Activated T-cell treated with anti-CD3 and anti-CD28 coated beads for 4 hours (primary cell): ENCODE data around the gene ORM2.
"Not testable (repeated sequence)": the region's sequence is repeated elsewhere in the genome, so short reads cannot be mapped to it uniquely, and the experiment has no call there.

Experiments
- DNase-seq: peaks from one replicate; pipeline ENCODE4 v3.0.0-alpha.2; 2020

Gene ORM2

DNA sequence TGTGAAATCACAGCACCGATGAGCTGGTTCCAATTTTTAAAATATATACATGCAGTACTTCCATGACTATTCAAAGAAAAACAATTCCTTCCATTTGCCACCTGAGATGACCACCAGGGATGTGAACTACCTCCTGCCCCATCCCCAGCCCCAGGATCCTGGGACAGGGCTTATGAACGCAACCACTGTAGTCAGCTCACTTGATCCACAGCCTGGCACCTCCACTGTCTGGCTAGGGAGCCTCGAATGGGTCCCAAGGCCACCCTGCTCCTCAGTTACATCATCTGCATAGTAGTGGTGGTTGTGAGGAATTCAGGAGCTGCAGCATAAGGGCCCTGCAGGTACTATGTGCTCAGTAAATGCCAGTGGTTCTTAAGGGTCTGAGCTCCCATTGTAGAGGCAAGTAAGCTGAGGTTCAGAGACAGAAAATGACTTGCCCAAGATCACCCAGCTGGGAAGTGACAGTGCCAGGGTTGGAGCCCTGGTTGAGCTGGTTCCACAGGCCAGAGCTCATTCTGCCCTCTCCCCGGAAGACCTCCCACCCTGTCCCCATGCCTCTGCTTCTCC is 2.9 kb downstream of the ORM2 start:
- DNase-seq, result not testable (repeated sequence)

DNA sequence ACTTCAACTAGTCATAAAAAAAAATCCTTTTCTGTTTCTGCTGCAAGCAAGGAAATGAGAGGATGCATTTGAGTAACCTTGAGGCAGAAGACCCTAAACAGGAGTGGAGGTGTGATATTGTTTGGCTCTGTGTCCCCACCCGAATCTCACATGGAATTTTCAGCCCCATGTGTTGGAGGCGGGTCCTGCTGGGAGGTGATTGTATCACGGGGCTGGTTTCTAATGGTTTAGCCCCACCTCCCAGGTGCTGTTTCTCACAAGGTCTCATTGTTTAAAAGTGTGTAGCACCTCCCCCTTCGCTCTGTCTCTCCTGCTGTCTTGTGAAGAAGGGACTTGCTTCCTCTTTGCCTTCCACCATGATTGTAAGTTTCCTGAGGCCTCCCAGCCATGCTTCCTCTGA is 4.0 kb downstream of the ORM2 start:
- DNase-seq, result not testable (repeated sequence)

DNA sequence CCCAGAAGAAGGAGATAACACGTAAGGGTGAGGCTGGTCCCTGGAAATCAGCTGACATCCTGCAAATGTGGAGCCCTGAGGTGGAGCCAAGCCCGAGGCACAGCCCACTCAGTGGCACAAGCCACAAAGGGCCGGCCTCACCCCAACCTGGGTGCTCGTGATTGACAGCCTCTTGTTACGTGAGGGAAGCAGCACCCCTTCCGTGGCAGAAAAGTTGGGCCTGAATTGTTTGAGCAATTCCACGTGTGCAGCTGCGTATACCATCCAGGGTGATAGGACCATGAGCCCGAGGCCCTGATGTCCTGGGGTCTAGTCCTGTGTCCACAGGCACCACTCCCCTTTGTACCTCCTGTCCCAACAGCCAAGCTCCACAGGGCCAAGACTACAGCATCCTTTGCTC is 4.8 kb downstream of the ORM2 start:
- no peak for DNase-seq

DNA sequence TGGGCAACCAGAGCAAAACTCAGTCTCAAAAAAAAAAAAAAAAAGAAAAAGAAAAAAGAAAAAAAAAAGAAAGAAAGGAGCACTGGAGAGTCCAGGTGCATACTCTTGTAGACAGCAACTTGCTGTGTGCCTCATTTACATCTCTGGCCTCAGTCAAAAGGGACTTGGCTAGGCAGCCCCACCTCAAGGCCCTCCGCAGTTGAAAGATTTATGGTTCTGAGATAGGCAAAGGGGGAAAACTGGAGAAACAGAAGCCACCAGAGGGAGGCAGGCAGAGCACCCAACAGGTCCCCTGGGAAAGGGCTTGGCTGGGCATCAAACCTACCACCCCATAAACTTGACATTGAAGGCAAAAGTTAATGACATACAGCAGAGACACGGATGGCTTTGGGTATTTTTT is 6.1 kb downstream of the ORM2 start:
- no peak for DNase-seq

DNA sequence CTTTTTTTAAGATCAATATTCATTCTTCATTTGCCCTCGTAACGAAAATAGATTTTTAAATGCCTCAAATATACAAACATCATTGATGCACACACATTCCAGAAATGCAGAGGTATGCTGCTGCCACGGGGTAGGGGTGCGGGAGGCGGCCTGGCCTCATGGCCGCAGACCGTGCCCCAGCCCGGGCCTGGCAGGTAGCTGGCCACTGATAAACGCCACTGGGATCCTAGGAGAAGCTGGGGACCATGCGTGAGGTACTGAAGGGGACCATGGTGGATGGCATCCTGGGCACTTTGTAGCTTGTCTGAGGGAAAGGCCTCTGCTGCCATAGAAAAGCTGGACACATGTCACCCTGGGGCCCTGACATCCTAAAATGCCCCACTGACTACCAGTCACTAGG is 6.5 kb downstream of the ORM2 start:
- no peak for DNase-seq

DNA sequence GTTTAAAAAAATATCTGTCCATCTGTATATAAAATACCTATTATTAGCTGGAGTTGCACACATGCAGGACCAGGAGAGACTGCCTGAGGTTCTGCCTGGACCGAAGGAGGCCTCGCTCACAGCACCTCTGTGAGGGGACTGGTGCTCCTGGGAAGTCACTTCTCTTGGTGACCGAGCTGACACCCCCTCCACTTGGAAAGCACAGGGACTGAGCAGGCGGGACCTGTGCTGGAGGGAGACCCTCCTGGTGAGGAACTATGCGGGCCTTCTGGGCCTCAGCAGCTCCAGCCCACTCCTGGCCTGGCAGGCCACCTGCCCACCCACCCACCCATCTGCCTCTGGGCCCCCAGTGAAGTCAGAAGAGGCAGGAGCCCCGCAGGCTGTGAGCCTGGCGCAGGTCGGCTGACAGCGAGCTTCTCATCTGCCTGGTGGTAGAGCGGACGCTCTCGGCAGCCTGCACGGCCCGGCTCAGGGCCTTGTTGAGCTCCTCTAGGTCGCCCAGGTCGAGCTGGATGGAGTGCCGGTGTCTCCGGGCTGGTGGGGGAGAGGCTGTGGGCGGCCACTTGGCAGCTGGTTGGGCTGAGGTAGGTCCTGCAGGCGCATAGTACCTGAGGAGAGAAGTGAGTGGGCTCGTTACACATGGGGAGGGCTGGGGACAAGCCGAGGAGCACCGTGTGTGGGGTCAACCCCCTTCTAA is 7.2 kb downstream of the ORM2 start:
- DNase-seq, result no peak

DNA sequence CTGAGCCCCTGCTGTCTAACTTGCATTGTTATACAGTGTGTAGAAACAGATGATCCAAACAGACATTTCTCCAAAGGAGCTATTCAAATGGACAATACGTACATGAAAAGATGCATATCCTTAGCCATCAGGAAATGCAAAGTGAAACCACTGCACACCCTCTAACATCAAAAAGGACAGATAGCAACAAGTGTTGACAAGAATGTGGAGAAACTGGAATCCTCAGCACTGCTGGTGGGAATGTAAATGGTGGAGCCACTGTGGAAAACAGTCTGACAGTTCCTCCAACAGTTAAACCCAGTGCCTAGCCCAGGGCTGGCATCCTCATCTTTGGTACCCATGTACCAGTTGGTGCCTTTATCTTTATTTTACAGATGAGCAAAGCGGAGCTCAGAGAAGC is 8.5 kb downstream of the ORM2 start:
- no peak for DNase-seq

DNA sequence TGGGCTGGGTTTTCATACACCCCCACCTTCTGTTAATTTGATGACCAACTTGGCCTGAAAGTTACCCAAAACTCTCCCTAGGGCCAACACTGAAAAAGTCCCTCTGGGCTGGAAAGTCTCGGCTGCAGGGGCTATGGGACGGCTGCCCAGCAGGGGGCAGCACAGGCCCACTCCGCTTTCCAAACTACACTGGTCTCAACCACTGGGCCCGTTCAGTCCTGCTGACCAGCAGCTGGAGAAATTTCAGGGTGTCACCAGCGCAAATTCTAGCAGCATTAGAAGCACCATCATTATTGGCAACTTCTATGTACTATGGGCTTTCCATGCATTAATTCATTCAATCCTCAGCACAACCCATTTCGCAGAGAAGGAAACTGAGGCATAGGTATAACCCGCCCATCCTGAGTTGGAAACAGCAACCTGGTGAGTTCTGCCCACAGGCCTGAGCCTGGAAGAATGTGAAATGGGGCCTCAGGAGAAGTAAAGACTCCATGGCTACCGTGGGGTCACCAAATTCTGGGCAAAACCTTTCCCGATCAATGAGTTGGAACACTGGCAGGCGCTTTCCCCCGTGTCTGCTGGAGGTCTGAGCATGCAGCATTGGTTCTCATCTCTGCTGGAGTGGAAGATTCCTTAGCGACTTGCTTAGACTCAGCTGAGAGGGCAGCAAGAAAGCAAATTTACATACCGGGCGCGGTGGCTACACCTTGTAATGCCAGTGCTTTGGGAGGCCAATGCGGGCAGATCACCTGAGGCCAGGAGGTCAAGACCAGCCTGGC is 9.7 kb downstream of the ORM2 start:
- peak; percentile 43 for DNase-seq

DNA sequence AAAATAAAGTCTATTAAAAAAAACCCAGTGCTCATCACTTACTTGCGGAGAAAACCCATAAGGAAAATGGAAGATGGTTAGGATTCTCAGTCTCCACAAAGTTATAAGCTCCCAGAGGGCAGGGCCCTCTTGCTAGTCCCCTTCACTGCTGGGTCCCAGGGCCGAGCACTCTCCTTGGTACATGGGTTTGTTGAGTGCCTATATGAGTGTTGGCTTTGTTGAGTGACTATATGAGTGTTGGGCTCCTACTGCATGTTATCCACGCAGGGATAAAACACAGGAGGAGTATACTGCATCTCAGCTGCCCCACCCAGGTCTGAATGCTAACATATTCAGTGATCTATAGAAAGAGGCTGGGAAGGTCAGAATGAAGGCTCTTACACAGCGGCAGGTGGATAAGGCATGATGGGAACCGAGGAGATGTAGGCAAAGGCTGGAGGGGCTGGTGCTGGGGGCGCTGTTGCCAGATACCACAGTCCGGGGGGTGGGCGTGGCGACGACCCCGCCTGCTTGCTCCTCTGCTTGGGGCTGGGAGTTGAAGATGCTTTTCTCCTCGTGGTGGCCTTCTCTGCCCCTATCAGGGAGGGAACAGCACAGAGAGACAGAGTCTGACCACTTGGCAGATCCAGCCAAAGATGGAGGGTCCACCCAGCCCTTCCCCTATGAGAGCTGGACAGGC is 11.6 kb downstream of the ORM2 start:
- DNase-seq, result no peak

DNA sequence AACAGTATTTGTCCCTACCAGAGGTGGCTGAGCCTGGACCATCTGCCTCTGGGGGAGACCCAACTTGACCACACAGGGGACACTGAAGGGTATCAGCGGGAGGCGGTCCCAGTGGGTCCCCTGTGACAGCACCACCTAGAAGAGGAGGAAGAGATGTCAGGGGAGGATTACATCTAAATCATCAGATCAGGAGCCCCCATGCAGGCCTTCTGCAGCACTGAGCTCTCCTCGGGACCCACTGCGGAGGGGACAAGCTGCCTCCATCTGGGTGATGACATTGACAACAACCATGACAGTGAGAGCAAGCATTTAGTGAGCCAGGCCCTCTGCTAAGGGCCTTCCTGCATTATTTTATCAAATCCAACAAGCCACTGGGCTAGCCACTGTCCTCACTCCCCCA is 12.3 kb downstream of the ORM2 start:
- DNase-seq, result no peak

DNA sequence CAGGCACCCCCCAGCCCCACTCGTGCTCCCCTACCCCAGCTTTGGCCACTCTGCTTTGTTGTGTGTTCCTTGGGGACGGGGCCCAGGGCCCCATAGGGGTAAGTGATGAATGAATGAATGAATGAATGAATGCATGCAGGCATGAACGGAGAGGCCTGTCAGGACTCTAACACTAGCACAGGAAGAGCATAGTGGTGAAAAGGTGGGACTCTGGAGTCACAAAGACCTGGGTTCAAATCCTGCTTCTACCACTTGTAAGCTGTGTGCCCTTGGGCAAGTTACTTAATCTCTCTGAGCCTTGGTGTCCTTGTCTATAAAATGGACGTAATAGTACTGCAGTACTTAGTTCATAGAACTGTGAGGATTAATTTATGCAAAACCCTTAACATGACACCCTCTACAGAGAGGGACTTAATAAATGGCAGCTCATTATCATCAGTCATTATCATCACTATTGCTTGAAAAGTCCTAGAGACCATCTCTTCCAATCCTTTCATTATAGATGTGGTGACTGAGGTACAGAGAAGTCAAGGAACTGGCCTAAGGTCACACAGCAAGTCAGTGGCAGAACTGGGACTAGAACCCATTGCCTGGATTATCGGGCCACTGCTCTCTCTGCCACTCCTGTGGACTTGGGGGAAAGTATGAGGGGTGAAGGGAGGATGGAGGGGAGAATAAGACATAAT is 13.2 kb downstream of the ORM2 start:
- DNase-seq, result no peak

DNA sequence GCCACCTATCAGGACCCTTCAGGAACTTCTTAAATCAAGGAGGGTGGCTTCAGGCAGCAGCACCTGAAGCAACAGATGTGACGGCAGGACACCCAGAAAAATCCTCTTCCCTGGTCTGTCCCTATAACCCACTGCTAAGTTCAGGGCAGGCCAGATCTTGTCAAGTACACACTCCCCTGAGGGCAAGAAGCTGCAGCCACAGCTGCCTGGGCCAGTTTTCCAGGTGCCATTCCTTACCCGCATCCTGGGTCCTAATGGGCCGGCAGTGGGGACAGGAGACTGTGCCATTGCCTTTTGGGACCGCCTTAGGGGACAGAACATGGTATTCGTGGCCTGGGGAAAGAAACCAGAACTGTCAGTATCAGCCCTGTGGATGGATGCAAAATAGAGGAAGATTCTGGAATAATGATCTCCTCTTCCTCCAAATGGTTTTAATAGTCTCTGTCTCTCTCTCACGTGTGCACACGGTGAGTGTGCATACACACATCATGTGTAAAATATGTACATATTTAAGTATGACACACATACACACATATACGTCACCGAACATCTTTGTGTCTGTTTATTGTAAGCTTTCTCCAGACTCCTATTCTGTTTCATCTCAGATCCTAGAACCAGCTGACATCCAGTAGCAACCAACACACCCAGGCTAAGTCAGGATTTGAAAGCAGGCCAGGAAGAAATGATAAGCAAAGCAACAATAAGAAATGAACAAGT is 14.0 kb downstream of the ORM2 start:
- no peak for DNase-seq

DNA sequence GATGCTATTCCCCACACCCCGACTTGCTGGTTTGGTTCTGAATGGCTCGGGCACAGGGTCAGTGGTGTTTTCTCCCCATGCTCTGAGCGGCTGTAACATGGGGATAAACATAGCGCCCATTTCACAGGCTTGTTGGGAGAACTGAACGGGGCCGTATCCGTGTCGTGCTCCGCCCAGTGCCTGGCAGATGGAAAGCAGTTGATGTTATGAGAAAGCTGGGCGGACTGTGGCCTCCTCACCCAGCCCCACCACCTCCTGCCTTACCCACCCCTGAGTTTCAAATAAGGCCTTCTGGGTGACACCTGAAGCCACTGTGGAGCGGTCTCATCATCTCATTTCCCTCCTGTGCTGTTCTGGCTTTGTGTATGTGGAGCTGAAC is 14.5 kb downstream of the ORM2 start:
- DNase-seq, result no peak

DNA sequence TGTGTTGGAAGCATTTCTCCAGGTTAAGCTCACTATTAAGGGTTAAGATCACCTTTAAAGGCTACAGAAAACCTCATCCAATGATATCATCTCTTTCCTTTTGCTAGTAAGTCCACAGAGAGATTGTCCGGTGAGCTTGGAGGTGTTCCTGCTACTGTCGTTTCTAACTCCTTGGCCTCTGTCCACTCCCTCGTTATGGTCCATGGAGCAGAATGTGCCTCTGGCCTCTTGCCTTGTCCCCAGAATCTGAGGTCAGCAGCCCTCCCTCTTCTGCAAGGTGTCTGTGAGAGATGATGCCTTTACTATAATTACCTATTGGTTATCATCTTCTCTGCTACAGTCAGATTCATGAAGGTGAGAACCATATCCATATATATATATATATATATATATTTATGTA is 15.0 kb downstream of the ORM2 start:
- no peak for DNase-seq

DNA sequence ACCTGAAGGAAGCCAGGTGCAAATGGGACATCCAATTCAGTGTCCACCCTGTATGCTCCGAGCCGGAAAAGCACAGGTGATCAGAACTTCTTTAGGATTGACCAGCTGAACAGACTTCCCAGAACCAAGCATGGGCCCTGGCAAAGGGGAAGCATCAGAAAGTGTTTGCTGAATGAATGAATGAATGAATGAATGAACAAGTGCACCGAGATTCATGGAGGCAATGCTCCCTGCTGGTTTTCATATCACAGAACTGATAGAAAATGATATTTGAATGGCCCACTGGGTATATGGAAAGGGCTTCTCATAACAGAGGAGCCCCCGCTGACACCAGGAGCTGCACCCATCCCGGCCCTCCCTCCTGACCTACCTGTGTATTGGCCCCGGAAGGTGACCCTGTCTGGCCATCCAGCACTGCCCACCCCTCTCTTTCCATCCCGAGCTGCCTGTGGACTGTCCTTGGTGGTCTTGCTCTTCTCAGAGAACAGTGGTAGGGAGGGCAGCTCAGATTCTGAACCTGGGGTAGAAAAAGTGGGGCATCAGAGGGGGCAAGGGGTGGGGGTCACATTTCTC is 15.9 kb downstream of the ORM2 start:
- no peak for DNase-seq

DNA sequence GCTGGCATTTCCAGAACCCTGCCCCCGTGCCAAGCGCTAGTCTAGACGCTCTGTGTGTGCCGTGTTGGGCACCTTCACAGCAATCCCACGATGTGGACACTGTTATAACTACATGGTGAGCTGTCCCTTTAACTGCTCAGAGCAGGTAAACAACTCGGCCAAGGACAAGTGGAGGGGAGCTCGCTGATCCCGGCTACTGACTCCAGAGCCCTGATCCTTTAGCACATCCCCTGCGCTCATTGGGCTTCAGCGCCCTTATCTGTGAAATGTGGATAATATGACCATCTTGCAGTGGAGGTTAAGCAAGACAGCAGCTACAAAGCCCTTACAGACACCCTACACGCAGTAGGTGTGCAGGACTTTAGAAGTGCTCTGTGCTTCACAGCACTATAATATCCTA is 16.5 kb downstream of the ORM2 start:
- DNase-seq, result no peak

DNA sequence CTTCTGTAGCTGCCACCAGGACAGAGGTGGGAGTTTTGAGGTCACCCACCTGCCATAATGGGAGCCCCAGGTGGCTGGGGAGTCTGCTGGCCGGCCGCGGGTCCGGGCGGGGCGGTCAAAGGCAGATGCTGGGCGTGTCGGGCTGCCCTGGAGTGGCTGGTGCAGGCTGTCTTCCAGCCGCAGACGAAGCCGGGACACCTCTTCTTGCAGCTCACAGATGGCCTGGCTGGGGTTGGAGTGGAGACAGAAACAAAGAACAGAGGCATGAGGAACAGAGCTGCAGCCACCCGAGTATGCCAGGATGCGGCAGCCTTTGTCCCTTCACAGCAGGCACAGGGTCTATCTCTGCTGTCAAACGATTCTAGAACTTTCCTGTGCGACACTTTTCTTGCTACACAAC is 18.0 kb downstream of the ORM2 start:
- no peak for DNase-seq

DNA sequence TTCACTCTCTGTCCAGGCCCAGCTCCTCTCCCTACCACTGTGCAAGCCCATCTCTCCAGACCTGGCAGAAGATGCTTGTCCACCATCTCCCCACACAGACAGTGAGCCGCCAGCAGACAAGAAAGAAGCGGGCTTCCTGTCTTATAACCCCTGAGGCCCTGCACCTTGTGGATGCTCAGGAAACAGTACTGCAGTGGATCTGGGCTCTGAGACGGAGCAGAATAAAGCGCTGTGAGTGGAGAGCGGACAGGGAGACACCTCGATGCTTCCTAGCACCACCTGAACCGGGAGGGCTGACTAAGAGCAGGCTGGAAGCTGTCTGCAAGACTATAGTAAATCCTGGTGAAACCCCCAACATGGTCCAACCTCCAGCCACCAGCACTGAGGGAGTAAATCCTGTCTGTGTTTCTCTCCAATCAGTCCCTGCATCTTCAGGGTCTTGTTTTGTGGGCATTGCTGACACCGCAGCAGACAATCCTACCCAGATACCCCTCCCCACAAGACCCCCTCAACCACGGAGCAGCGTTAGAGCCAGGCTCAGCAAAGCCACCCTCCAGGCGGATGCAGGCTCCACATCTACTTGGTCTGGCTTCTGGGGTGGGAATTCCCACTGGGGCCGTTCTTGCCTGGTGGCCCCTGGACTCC is 18.7 kb downstream of the ORM2 start:
- no peak for DNase-seq

DNA sequence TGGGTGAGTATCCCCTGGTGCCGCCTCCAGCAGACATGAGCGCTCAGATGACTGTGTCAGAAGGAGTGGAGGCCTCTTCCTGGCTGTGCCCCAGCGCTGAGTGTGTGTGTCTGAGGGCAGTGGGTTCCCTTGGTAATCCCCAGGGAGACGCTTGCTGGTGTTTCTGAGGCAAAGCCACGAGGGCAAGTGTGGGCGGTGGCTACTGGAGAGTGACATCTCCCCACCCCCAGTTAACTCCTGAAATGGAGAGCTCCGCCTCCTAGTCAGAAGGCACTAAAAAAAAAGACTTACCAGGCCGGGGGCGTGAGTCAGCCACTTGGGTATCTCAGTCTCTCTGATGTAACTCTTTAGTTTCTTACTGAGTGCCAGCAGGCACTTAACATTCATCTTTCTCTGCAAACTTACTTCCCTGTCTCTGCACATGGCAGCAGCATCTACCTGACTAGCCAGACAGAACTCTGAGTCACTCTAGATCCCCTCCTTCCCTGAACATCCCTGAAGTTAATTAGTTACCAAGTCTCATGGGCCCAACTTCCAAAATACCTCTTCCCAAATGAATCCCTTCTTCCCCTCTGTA is 19.3 kb downstream of the ORM2 start:
- peak; percentile 60 for DNase-seq

DNA sequence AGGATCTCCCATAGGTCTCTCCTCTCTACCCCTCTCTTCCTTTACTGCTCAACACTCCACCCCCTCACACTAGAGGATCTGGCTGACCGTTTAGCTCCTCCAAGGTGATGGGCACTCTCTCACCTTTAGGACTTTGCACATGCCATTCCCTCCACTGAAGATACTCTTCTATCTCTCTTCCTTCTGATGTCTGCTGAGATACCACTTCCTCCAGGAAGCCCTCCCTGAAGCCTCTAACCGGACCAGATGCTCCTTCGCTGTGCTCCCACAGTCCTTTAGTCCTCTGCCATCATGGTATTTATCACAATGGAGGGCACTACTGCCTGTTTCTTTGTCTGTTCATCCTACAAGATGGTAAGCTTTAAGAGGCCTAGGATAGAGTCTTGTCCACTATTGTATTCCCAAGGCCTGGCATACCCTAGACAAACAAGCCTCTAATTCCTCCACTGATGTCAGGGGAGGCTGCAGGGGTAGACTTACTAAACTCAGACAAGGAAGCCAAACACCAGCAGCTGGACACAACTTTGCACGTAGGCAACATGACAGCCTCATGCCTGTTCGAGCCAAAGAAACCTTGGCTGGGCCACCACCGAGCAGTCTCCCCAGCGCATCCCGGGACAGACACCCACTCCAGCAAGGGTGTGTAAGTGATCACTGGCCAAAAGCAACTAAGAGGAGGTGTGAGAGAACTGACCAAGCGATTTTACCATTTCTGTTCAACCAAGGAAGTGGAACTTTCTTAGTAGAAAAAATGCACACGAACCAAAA is 20.2 kb downstream of the ORM2 start:
- DNase-seq, result no peak
